NCI-H82 treated with DMSO at 0.1 percent for 48 hours (cell line): ENCODE results near the gene HNRNPF.
"Not testable (repeated sequence)": the region's sequence is repeated elsewhere in the genome, so short reads cannot be mapped to it uniquely, and the experiment has no call there.

Experiments used
- DNase-seq: peaks from one replicate; lab custom pipeline; 2025; ENCODE audit not compliant: unreplicated experiment; lab: John Stamatoyannopoulos, UW

HNRNPF gene

GRCh38 chr10:43408710-43409384 is at the start of gene HNRNPF:
TSS of gene HNRNPF (minus strand) at chr10:43409186. CDS start at chr10:43387884, 21,302 bp downstream.
- DNase-seq = peak; percentile 62

- no peak for DNase-seq
Observed at GRCh38 chr10:43458227-43458626, 49.2 kb upstream of the HNRNPF start.

- not testable (repeated sequence) for DNase-seq
Observed at GRCh38 chr10:43456561-43456960, 47.6 kb upstream of the HNRNPF start.

GRCh38 chr10:43454025-43454424 is 45.0 kb upstream of the HNRNPF start:
- DNase-seq = not testable (repeated sequence)

GRCh38 chr10:43453266-43453831 is 44.4 kb upstream of the HNRNPF start:
- no peak for DNase-seq

- no peak for DNase-seq
Observed at GRCh38 chr10:43452356-43452914, 43.4 kb upstream of the HNRNPF start.

GRCh38 chr10:43448742-43449141 is 39.8 kb upstream of the HNRNPF start:
- no peak for DNase-seq

GRCh38 chr10:43446219-43447017 is 37.4 kb upstream of the HNRNPF start:
- not testable (repeated sequence) for DNase-seq

- no peak for DNase-seq
Observed at GRCh38 chr10:43444897-43445466, 36.0 kb upstream of the HNRNPF start.

GRCh38 chr10:43444323-43444722 is 35.3 kb upstream of the HNRNPF start:
- DNase-seq = no peak

- no peak for DNase-seq
Observed at GRCh38 chr10:43440463-43441134, 31.6 kb upstream of the HNRNPF start.

GRCh38 chr10:43437141-43437870 is 28.3 kb upstream of the HNRNPF start:
- no peak for DNase-seq

GRCh38 chr10:43436291-43437140 is 27.5 kb upstream of the HNRNPF start, which contains the start of gene ZNF487:
TSS of gene ZNF487 (plus strand) at chr10:43437111. CDS start at chr10:43475814, 38,703 bp downstream.
- DNase-seq = peak; percentile 22

- no peak for DNase-seq
Observed at GRCh38 chr10:43430926-43431663, 22.1 kb upstream of the HNRNPF start.

GRCh38 chr10:43427166-43427825 is 18.3 kb upstream of the HNRNPF start:
- DNase-seq = no peak

GRCh38 chr10:43426476-43426875 is 17.5 kb upstream of the HNRNPF start:
- DNase-seq = not testable (repeated sequence)

GRCh38 chr10:43424416-43424815 is 15.4 kb upstream of the HNRNPF start:
- no peak for DNase-seq

- not testable (repeated sequence) for DNase-seq
Observed at GRCh38 chr10:43421944-43422343, 13.0 kb upstream of the HNRNPF start.
